ENCODE measurements around the gene NEU4.
"Not testable (repeated sequence)": the region's sequence is repeated elsewhere in the genome, so short reads cannot be mapped to it uniquely, and the experiment has no call there.

Gene NEU4

GRCh38 chr2:241810307-241811200 lies 1.6 kb downstream of the NEU4 start:
- DNase-seq = no peak

DNA sequence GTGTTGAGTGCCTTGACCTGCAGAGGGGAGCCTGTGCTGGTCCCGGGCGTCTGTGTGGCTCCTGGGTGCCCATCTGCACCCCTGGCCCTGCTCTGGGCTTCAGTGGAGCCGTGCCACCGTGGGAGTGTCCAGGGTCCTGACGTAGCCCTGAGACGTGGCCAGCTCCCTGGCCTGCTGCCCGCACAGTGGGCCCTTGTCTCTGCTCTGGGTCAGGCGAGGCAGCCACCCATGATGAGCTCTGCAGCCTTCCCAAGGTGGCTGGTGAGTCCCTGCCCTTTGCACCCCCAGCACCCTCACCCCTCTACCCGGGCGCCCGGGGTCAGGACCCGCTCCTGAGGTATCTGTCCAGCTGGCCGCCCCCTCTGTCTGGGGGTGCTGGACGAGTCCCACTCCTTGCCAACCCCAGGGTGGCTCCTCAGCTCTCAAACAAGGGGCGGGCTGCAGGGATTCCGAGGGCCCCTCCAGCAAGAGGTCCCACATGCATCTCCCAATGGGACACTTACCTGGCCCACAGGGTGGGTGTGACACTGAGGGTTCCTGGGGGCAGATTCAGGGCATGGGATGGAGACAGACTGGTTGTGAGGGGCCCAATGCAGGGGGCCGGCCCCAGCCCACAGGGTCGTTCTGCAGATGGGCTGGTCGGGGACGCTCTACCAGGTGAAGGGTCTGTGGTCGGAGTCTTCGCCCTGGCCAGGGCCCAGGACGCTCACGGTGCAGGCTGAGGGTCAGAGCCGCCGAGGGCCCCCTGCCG lies 2.4 kb downstream of the NEU4 start:
- in situ Hi-C loops (cut with HindIII; ENCODE audit: low pct_ligation_motif_present, low pct_unique_long_range_greater_than_20kb, low sequenced_read_pairs) = no loop called here

More at GRCh38 chr2:241810307-241811200, 1.6 kb downstream of the NEU4 start:
- in situ Hi-C loops (cut with HindIII; ENCODE audit: low pct_ligation_motif_present, low pct_unique_long_range_greater_than_20kb, low sequenced_read_pairs) = no loop called here

GRCh38 chr2:241811952-241812729 lies 3.1 kb downstream of the NEU4 start:
- in situ Hi-C loops (cut with HindIII; ENCODE audit: low pct_ligation_motif_present, low pct_unique_long_range_greater_than_20kb, low sequenced_read_pairs) = no loop called here
- no peak for DNase-seq

More for the DNA sequence above, 2.4 kb downstream of the NEU4 start:
- no peak for DNase-seq

DNA sequence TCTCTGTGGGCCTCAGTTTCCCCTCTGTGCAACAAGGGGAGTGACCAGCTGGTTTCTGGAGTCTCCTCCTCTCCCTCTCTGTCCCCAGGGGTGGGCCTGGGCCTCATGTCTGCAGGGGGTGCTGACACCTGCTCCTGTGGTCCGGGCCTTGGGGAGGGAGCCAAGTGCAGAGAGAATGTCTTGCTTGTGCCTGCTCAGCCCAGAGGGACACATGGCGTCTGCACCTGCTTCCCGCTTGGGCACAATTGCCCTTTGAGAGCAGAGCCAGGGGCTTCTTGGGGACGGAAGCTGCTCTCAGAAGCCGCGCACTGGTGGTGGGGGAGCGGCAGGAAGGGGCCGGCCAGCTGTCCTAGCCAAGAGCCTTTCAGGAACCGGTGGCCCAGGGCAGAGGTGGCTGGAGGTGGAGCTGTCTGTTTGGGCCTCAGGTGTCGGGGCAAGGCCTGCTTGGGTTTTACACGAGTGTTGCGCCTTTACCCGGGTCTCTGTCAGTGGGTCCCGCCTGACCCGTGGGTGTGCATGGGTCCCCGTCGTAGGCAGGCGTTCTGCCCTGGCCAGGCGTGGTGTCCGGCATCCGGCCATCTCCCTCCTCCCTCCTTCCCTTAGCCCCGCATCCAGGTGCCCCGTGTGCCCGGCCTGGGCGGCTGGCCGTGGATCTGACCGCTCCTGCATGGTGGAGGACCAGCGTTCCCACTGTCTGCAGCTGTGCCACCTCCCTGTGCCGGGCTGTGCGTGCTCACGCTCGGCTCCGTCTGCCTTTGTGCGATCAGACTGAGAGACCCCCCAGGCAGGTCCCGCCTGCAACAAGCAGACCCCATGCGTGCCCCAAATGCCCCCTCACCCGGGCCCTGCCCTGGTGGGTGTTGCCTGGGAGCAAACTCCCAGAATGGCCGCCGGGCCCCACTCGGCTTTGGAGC lies 4.0 kb downstream of the NEU4 start:
- in situ Hi-C loops (cut with HindIII; ENCODE audit: low pct_ligation_motif_present, low pct_unique_long_range_greater_than_20kb, low sequenced_read_pairs) = no loop called here
- no peak for DNase-seq

- DNase-seq = no peak
- in situ Hi-C loops (cut with HindIII; ENCODE audit: low pct_ligation_motif_present, low pct_unique_long_range_greater_than_20kb, low sequenced_read_pairs) = no loop called here
Observed at GRCh38 chr2:241813644-241814392, 4.8 kb downstream of the NEU4 start.

GRCh38 chr2:241814393-241814642 lies 5.3 kb downstream of the NEU4 start:
- in situ Hi-C loops (cut with HindIII; ENCODE audit: low pct_ligation_motif_present, low pct_unique_long_range_greater_than_20kb, low sequenced_read_pairs) = no loop called here
- no peak for DNase-seq

DNA sequence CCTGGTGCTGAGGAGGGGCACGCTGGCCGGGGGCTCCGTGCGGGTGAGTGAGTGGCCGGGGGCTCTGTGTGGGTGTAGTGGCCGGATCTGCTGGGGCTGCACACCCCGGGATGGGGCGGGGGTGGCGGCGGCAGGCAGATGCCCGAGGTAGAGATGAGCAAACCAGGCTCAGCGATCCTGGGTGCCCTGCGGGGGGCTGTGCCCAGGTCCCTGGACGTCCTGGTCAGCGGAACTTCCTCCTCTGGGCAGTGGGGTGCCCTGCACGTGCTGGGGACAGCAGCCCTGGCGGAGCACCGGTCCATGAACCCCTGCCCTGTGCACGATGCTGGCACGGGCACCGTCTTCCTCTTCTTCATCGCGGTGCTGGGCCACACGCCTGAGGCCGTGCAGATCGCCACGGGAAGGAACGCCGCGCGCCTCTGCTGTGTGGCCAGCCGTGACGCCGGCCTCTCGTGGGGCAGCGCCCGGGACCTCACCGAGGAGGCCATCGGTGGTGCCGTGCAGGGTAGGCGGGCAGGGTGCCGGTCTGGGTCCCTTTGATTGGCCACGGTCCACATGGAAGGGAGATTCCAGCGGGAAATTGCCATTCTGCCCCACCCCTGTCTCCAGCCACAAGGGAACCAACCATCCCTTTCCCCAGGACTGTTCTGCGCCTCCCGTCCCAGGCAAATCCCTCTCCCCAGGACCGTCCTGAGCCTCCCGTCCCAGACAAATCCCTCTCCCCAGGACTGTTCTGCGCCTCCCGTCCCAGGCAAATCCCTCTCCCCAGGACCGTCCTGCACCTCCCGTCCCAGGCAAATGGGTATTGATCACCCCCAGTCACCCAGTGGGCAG lies 5.9 kb downstream of the NEU4 start:
- no peak for DNase-seq
- in situ Hi-C loops (cut with HindIII; ENCODE audit: low pct_ligation_motif_present, low pct_unique_long_range_greater_than_20kb, low sequenced_read_pairs) = no loop called here

DNA sequence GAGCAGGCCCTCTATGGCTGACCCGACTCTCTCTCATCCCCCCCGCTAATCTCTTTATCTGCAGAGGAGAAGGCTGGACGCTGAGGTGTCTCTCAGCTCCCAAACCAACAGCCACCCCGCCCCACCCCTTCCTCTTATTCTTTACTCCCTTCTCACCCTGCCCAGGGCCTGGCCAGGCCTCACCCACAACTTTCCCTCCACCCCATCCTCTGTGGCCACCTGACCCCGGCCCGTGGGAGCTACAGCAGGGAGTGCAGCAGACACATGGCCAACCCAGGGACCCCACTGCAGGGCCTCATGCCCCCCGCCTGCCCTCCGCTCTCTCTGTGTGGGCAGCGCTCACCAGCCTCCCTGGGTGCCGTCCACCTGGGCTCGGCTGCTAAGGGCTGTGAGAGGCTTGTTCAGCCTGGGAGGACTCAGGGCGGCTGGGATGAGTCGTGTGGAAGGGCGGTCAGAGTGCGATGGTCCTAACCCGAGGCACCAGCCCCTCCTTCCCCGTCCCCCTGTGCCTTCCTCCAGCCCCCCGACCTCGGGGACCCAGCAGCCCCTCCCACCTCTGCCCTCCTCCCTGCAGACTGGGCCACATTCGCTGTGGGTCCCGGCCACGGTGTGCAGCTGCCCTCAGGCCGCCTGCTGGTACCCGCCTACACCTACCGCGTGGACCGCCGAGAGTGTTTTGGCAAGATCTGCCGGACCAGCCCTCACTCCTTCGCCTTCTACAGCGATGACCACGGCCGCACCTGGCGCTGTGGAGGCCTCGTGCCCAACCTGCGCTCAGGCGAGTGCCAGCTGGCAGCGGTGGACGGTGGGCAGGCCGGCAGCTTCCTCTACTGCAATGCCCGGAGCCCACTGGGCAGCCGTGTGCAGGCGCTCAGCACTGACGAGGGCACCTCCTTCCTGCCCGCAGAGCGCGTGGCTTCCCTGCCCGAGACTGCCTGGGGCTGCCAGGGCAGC lies 6.8 kb downstream of the NEU4 start:
- no peak for DNase-seq
- in situ Hi-C loops (cut with HindIII; ENCODE audit: low pct_ligation_motif_present, low pct_unique_long_range_greater_than_20kb, low sequenced_read_pairs) = no loop called here

GRCh38 chr2:241816431-241817121 lies 7.6 kb downstream of the NEU4 start:
- in situ Hi-C loops (cut with HindIII; ENCODE audit: low pct_ligation_motif_present, low pct_unique_long_range_greater_than_20kb, low sequenced_read_pairs) = no loop called here
- DNase-seq = no peak

DNA sequence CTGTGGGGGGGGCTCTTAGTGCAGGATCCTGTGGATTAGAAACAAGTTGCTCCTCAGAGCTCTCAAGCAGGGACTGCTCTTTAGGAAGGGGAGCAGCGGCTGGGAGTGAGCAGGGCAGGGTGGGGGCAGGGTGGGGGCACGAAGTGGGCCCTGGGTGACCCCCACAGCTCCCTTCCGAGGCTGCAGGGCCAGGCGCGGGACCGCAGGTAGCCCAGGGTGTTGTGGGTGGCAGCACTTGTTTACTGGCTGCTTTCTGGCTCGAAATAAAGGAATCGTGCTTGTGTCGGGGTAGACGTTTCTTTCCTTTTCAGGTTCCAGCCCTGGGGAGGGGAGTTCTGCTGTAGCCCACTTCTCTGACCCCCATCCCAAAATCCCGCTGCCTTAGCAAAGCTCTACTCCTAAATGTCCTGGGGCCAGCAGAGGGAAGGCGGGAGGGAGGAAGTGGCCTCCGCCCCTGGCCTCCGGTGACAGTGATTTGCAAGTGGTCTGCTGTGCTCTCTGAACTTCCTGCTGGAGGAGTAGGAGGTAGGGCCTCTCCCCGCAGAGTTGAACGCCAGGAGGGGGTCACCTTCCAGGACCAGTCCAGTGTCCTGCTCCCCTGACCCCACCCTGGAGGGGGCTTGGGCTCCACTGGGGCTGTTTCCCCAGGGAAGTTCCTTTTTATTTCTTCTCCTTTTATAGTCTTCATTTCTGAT lies 8.3 kb downstream of the NEU4 start:
- no peak for DNase-seq
- in situ Hi-C loops (cut with HindIII; ENCODE audit: low pct_ligation_motif_present, low pct_unique_long_range_greater_than_20kb, low sequenced_read_pairs) = no loop called here

DNA sequence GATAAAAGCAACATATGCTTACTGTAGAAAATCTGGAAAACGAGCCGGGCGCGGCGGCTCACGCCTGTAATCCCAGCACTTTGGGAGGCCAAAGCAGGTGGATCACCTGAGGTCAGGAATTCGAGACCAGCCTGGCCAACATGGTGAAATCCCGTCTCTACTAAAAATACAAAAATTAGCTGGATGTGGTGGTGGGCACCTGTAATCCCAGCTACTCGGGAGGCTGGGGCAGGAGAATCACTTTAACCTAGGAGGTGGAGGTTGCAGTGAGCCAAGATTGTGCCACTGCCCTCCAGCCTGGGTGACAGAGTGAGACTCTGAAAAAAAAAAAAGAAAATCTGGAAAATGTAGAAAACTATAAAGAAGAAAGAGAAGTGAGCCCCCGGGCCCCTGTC lies 8.8 kb downstream of the NEU4 start:
- DNase-seq; in situ Hi-C loops (cut with HindIII; ENCODE audit: low pct_ligation_motif_present, low pct_unique_long_range_greater_than_20kb, low sequenced_read_pairs): not testable (repeated sequence)

- no peak for DNase-seq
- in situ Hi-C loops (cut with HindIII; ENCODE audit: low pct_ligation_motif_present, low pct_unique_long_range_greater_than_20kb, low sequenced_read_pairs) = no loop called here
Observed at GRCh38 chr2:241818229-241818942, 9.4 kb downstream of the NEU4 start.

- no peak for DNase-seq
- in situ Hi-C loops (cut with HindIII; ENCODE audit: low pct_ligation_motif_present, low pct_unique_long_range_greater_than_20kb, low sequenced_read_pairs) = no loop called here
Observed at GRCh38 chr2:241818943-241819270, 9.9 kb downstream of the NEU4 start.

- in situ Hi-C loops (cut with HindIII; ENCODE audit: low pct_ligation_motif_present, low pct_unique_long_range_greater_than_20kb, low sequenced_read_pairs); DNase-seq: not testable (repeated sequence)
Observed at GRCh38 chr2:241819947-241820624, 11.1 kb downstream of the NEU4 start.
